Measurements from ENCODE around the gene PIM1. TPM values are rescaled to one million over a fixed set of nuclear protein-coding genes. Genes with fewer than 3 reads are reported as not detected.

The PIM1 gene
- total RNA-seq, 2 donors from 2014 or later = 280 to 408 TPM

DNA sequence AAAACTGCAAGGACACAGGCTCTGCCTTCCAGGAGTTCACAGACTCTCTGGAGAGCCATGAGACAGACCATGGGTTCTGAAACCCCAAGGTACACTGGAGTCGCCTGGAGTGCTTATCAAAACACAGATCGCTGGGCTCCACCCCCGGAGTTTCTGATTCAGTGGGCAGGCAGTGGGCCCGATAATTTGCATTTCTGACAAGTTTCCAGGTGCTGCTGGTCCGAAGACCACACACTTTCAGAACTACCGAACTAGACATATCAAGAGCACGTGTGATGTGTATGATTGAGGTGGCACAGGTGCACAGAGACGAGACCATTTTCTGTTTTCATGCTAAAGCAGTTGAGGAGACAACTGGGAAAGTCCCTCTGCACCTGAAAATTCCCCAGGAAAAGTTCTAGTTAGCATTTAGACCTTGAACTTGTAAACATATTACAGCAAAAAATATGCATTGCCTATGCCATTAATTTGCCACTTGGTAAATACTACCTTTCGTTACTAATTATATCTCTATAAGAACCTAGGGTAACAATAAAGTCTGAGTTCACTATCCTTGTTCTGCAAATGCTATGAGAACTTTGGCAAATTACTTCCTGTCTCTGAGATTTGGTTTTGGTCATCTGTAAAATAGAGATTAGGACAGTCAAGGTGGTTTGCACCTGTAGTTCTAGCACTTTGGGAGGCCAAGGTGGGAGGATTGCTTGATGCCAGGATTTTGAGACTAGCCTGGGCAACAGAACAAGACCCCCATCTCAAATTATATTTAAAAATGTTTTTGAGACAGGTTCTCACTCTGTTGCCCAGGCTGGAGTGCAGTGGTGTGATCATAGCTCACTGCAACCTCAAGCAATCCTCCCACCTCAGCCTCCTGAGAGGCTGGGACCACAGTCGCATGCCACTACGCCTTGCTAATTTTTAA lies 14.3 kb upstream of the PIM1 start:
- Mint-ChIP-seq H3K9me3 (no peaks in the 10 kb centered on the region), H3K36me3 (no peaks in the 10 kb centered on the region), H3K27ac (peak overlapping the region; percentile 66 to 86)
- peak; percentile 76 to 81 for DNase-seq (ENCODE audit: low spot score in 2 of 2)
- peak; percentile 94 to 95 for ATAC-seq

DNA sequence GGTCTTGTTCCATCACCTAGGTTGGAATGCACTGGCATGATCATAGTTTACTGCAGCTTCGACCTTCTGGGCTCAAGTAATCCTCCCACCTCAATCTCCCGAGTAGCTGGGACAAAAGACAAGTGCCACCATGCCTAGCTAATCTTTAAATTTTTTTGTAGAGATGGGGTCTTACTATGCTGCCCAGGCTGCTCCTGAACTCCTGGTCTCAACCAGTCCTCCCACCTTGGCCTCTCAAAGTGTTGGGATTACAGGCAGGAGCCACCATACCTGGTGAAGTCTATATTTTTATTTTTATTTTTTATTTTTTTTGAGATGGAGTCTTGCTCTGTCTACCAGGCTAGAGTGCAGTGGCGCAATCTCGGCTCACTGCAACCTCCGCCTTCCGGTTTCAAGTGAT lies 11.4 kb upstream of the PIM1 start:
- Mint-ChIP-seq H3K27ac (no peak overlapping the region), H3K36me3 (peaks cover 0 to 7% of the 10 kb centered on the region in 2 donors), H3K9me3 (peaks cover 0 to 5% of the 10 kb centered on the region in 2 donors)
- no peak for DNase-seq (ENCODE audit: low spot score in 2 of 2)
- ATAC-seq = no peak

DNA sequence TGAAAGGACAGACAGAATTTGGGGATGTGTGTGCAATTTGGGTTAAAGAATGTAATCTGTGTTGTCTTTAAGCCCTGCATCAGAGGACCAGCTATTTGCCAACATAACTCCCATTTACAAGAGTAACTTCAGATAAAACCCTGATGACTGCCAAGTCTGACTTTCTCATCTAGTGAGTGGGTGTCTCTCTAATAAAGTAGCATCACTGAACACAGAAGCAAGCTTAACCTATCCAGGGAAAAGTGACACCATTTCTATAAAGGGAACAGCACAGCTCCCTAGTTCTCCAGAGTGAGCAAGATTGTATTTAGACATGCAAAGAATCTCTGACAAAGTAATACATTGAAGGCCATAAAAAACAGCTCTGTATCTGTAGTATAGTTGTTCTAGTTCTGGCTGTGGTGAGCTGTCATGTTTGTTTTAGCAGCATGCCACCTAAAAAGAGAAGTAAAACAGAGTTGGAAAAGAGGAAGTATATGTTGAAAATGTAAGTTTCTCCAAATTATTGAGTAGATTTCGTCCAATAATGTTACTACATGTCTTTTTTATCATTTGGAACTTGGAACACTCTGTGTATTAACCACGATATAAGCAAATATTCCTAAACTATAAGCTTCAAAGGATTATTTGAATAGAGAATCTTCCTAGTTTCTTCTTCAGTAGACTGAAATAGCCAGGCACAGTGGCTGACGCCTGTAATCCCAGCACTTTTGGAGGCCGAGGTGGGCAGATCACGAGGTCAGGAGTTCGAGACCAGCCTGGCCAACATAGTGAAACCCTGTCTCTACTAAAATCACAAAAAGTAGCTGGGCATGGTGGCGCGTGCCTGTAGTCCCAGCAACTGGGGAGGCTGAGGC lies 8.8 kb upstream of the PIM1 start:
- Mint-ChIP-seq H3K36me3 (peaks cover 0 to 7% of the 10 kb centered on the region in 2 donors), H3K27ac (peak overlapping the region in 1 of 2 donors; percentile 36), H3K9me3 (peaks cover 0 to 5% of the 10 kb centered on the region in 2 donors)
- DNase-seq (ENCODE audit: low spot score in 2 of 2) (no peak), ATAC-seq (peak in 1 of 2 donors; percentile 30)

DNA sequence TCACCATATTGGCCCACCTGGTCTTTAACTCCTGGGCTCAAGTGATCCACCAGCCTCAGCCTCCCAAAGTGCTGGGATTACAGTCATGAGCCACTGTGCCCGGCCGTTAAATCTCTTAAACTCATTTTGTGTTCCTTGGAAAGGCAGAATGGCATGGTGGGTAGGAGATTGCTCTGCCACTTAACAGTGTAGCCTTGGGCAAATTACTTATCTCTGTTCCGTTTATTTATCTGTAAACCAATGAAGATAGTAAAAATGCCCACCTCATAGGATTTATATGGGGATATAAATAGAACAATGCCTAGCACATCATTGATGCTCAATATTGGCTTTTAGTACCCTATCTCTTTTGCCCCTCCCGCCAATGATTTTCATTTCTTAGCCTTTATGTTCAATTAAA lies 7.2 kb upstream of the PIM1 start:
- Mint-ChIP-seq H3K9me3 (peaks cover 0 to 5% of the 10 kb centered on the region in 2 donors), H3K36me3 (peaks cover 0 to 7% of the 10 kb centered on the region in 2 donors), H3K27ac (no peak overlapping the region)
- no peak for ATAC-seq
- DNase-seq (ENCODE audit: low spot score in 2 of 2) = no peak

DNA sequence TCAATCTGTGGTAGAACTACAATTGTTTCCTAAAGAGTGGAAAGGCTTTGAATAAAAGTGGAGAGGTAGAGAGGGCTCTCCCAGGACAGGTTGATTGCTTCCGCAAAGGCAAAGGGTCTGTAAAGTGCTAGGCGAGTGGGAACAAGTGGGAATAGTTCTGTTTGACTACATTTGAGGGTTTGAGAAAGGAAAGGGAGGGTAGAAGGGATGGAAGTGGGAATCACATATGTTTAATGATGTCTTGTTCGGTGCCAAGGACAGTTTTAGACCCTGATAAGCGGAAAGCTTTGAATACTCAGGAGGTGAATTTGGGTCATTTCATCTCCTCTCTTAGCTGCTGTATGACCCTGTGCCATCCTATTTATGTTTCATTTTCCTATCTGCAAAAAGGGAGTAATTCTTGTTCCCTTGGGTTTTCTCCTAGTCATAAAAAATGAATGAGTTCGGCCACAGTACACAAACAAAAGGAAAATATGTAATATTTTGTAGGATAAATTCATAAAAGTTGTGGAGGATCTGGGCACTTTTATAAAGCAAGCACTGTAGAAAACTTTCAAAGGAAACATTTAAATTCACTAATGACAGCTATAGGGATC lies 1.7 kb upstream of the PIM1 start:
- no peak for ATAC-seq
- peak overlapping the region in 1 of 2 donors; percentile 99 for H3K27ac Mint-ChIP-seq
- H3K36me3 Mint-ChIP-seq = peaks cover 24 to 31% of the 10 kb centered on the region in 2 donors
- H3K9me3 Mint-ChIP-seq = no peaks in the 10 kb centered on the region
- no peak for DNase-seq (ENCODE audit: low spot score in 2 of 2)

DNA sequence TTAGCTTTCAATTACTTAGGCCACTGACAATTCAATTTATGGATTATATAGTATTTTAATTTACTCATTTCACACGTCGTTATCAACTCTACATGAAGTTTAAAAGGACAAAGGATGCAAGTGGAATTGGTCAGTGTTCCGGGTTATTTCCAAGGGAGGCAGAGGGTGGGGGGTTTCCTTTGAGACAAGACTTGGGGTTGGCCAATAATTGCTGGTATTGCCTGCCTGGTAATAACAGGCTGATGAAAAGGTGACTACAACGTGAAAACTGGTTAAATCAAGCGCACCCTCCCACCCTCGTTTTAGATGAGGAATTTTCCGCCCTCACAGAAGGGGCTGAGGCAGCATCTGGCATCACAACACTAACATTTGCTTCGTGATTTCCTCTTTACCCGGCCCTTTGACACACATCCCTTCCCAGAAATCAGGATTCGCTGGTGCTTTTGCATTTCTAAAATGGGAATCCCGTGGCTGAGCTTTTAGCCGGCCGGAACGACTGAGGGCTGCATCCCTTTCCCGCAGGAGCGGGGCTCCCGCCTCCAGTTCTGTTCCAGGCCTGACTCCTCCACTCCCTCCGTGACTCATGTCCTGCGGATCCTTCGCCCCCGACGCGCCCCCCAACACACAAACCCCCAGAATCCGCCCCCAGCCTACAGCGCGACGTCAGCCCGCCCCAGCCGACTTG lies 999 bp upstream of the PIM1 start:
- Mint-ChIP-seq H3K9me3 (no peaks in the 10 kb centered on the region), H3K27ac (peak overlapping the region; percentile 99), H3K36me3 (peaks cover 31 to 38% of the 10 kb centered on the region in 2 donors)
- ATAC-seq (no peak), DNase-seq (ENCODE audit: low spot score in 2 of 2) (no peak)

DNA sequence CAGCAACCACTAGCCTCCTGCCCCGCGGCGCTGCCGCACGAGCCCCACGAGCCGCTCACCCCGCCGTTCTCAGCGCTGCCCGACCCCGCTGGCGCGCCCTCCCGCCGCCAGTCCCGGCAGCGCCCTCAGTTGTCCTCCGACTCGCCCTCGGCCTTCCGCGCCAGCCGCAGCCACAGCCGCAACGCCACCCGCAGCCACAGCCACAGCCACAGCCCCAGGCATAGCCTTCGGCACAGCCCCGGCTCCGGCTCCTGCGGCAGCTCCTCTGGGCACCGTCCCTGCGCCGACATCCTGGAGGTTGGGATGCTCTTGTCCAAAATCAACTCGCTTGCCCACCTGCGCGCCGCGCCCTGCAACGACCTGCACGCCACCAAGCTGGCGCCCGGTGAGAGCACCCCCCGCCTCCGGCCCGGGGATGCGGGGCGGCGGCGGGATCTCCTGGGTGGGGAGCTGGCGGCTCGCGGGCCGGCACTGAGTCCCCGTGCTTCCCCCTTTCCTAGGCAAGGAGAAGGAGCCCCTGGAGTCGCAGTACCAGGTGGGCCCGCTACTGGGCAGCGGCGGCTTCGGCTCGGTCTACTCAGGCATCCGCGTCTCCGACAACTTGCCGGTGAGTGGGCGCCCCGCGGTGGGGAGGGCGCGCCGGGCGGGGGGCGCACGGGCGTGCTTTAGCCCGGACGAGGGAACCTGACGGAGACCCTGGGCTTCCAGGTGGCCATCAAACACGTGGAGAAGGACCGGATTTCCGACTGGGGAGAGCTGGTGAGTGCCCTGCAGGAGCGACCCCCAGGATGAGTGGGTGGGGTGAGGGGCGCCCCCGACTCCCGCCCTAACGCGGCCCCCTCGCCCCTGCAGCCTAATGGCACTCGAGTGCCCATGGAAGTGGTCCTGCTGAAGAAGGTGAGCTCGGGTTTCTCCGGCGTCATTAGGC lies 585 bp downstream of the PIM1 start:
- Mint-ChIP-seq H3K9me3 (no peaks in the 10 kb centered on the region), H3K27ac (peak overlapping the region; percentile 99), H3K36me3 (peaks cover 47 to 54% of the 10 kb centered on the region in 2 donors)
- DNase-seq (ENCODE audit: low spot score in 2 of 2) = peak in 1 of 2 donors; percentile 53
- peak in 1 of 2 donors; percentile 2 for ATAC-seq

DNA sequence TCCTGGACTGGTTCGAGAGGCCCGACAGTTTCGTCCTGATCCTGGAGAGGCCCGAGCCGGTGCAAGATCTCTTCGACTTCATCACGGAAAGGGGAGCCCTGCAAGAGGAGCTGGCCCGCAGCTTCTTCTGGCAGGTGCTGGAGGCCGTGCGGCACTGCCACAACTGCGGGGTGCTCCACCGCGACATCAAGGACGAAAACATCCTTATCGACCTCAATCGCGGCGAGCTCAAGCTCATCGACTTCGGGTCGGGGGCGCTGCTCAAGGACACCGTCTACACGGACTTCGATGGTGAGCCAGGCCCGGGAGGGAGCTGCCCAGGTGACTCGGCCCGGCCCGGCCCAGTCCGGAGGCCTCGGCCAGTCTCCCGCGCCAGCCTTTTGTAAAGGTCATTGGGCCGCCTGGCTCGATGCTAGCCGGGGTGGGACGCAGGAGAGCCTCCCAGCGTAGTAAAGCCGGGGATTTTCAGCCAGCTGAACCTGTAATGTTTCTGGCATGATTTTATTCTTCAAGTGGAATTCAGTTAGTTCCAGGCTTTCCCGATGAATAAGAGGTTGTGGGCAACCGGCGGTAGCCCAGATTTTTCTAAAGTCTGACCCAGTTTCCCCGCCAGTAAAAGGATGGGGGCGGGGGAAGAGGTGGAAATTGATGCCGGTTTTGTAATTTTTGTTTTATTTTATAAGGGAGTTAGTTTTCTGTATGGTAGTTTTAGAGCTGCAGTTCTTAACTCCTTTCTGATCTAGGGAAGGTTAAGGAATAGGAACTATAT lies 1.4 kb downstream of the PIM1 start:
- H3K9me3 Mint-ChIP-seq = no peaks in the 10 kb centered on the region
- H3K36me3 Mint-ChIP-seq = peaks cover 54 to 56% of the 10 kb centered on the region in 2 donors
- ATAC-seq (no peak), DNase-seq (ENCODE audit: low spot score in 2 of 2) (peak; percentile 33 to 67)
- peak overlapping the region; percentile 99 for H3K27ac Mint-ChIP-seq

DNA sequence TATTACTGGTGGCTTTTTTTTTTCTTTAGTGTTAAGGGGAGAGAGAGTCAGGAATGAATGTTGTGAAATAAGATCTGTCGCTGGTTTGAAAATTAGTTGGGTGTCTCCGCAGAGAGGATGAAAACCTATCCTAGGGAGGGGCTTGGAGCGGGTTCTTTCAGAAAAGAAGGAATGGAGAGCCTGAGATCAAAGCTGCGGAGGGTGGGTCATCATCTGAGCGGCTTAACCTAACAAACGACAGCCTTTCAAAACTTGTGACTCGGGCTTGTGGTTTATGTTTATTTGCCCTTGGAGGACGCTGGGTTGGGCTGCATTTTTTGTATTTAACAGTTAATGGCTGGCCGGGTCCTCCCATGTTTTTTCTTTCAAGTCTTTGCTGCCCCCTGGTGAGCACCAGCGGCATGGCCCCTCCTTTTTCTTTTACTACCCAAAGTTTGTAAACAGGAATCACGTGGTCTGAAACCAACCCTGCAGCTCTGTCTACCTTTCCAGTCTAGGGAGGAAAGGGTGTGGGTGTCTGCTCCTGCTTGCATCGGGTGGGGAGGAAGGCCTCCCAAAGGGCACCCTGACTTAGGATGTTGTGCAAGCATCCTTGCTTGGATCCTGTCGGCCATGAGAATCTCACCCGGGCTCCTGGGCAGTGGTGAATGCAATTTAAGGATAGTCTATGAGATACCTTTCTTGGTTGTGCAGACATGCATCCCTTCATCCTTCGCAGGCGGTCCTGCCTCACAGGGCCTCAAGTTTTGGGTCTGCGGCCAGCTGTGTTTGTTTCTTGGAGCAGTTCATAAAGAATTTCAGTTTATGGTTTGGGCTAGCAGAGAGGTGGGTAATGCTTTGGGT lies 2.2 kb downstream of the PIM1 start:
- no peaks in the 10 kb centered on the region for H3K9me3 Mint-ChIP-seq
- peak; percentile 3 to 9 for ATAC-seq
- peak overlapping the region; percentile 99 for H3K27ac Mint-ChIP-seq
- peak; percentile 86 to 92 for DNase-seq (ENCODE audit: low spot score in 2 of 2)
- H3K36me3 Mint-ChIP-seq = peaks cover 58 to 62% of the 10 kb centered on the region in 2 donors

DNA sequence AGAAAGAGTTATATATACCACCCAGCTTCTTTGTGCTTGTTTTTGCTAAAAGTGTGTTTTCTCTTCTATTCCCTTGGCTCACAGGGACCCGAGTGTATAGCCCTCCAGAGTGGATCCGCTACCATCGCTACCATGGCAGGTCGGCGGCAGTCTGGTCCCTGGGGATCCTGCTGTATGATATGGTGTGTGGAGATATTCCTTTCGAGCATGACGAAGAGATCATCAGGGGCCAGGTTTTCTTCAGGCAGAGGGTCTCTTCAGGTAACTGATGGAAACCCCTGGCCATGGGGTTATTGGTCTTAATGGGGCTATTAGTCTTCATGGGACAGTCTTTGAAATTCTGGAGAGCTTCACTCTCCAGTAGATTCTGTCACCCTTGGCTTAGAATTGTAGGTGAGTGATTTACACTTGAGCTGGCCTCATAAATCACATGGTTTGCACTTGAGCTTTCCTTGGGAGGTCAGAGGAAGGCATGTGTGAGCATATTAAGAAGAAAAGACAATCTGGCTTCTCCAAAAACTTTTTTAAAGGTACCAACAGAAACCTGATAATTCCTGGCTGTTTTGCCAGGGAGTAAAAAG lies 3.0 kb downstream of the PIM1 start:
- ATAC-seq = no peak
- Mint-ChIP-seq H3K9me3 (no peaks in the 10 kb centered on the region), H3K27ac (peak overlapping the region; percentile 95 to 99), H3K36me3 (peaks cover 60 to 67% of the 10 kb centered on the region in 2 donors)
- no peak for DNase-seq (ENCODE audit: low spot score in 2 of 2)

DNA sequence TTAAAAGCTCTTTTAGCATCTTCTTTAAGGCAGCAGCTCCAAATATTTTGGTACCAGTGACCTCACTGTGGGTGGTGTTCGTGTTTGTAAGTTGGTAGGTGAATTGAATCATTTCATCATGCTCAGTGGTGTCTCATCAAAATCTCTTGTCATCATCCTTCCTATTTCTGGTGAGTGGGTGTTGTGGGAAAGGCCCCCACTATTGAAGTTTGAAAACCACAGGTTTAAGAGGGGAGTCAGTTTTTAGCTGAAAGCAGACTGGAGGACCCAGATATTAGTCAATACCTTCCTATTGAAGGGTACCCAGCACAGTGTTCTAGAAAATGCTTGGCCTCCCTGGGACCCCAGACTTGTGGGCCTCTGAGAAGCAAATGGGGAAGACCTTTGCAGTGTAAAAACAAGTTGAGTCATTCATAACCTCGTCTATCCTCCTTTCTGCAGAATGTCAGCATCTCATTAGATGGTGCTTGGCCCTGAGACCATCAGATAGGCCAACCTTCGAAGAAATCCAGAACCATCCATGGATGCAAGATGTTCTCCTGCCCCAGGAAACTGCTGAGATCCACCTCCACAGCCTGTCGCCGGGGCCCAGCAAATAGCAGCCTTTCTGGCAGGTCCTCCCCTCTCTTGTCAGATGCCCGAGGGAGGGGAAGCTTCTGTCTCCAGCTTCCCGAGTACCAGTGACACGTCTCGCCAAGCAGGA lies 3.7 kb downstream of the PIM1 start:
- ATAC-seq = peak; percentile 23 to 38
- no peaks in the 10 kb centered on the region for H3K9me3 Mint-ChIP-seq

DNA sequence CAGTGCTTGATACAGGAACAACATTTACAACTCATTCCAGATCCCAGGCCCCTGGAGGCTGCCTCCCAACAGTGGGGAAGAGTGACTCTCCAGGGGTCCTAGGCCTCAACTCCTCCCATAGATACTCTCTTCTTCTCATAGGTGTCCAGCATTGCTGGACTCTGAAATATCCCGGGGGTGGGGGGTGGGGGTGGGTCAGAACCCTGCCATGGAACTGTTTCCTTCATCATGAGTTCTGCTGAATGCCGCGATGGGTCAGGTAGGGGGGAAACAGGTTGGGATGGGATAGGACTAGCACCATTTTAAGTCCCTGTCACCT lies 4.2 kb downstream of the PIM1 start:
- H3K27ac Mint-ChIP-seq = peak overlapping the region; percentile 95 to 99
- DNase-seq (ENCODE audit: low spot score in 2 of 2) (no peak), ATAC-seq (no peak)
- H3K36me3 Mint-ChIP-seq = peaks cover 58 to 67% of the 10 kb centered on the region in 2 donors
- no peaks in the 10 kb centered on the region for H3K9me3 Mint-ChIP-seq

More for the DNA sequence above, 3.7 kb downstream of the PIM1 start:
- H3K36me3 Mint-ChIP-seq = peaks cover 60 to 67% of the 10 kb centered on the region in 2 donors
- peak overlapping the region; percentile 95 to 99 for H3K27ac Mint-ChIP-seq
- DNase-seq (ENCODE audit: low spot score in 2 of 2) = peak in 1 of 2 donors; percentile 50
